HG03280 (cell line): ENCODE results near the gene LRP8.
A peak's percentile ranks its signal among the peaks of the same experiment; 100 is the strongest.

Experiments
- ATAC-seq: cut with Tn5 transposase; IDR thresholded peaks from one replicate; pipeline ENCODE4 v1.9.1; 2021; ENCODE audit warnings: mild to moderate bottlenecking, moderate library complexity; ENCODE audit not compliant: unreplicated experiment

The LRP8 gene

GRCh38 chr1:53267761-53268160 lies 60.1 kb downstream of the LRP8 start:
- no peak for ATAC-seq

DNA sequence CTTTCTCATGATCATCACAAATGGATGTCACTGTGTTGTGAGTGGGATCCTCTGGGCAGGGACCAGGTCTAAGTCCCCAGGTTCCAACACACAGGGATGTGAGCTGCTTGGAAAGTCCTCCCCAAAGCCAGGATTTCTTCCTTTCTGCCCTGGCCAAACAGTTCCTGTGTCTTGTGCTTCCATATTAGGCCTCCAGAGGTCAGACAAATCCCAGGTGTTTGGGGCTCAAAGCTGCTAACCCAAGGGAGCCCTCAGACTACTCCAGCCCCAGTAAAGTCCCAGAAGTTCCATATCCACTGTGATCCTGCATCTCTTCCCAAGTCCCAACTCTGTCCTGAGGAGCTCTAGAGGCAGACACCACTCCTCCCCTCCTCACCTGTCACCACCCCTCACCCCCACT lies 61.8 kb downstream of the LRP8 start:
- ATAC-seq = no peak

DNA sequence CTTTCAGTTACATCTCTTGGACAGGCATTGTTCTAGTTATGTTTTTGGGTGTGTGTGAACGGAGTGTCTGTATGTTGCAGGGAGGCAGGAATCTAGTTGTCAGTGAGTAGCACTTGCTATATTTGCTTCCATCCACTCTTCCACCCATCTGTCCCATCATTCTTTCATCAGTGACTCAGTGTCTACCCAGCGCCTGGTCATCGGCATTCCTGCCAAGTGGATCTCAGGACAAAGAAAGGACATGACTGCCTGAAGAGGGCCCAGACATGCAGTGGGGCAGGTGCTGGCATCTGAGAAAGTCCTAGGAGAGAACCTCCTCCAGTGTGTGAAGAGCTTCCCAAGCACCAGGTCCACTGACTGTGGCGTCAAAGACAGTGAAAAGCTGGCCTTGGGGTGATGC lies 62.3 kb downstream of the LRP8 start:
- no peak for ATAC-seq

DNA sequence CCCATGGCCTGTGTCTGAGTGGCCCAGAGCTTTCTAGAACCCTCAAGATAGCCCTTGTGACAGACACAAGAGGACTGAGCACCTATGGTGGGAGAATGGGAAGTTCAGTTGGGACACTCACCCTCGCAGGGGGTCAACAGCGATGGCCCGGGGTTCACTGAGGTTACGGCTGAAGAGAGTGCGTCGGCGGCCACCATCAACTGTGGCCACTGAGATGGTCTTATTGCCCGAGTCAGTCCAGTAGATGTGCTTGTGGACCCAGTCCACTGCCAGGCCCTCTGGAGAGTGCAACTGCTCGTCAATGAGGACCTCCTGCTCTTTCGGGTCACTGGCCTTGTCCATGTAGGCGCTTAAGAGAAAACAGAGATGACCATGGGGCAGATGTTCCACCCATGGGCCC lies 63.8 kb downstream of the LRP8 start:
- ATAC-seq = no peak

GRCh38 chr1:53262000-53262399 lies 65.9 kb downstream of the LRP8 start:
- ATAC-seq = no peak

DNA sequence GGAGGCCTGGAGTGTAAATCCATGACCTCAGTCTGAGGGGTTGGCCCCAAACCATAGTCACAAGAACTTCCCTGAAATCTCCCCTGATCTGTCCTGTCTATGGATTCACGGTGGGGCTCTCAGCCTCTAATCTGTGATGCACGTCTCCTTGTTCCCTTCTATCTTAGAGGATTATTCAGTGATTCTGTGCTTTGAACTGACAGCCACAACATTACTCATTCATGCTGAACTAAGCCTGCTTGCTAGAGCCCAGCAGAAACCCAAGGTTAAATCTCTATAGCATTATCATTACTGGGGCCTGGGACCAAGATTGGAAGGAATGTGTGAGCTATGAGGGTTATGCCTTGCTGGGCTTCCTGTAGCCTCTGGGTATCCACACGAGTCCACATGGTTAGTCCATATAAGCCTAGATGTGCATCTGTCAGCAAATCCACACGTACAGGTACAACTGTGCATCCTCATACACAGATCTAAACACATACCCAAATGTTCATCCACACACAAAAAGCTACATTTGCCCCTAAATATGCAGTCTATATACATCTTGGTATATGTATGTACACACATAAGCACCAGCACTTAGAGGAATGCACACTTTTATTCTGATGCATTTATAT lies 67.1 kb downstream of the LRP8 start:
- no peak for ATAC-seq

DNA sequence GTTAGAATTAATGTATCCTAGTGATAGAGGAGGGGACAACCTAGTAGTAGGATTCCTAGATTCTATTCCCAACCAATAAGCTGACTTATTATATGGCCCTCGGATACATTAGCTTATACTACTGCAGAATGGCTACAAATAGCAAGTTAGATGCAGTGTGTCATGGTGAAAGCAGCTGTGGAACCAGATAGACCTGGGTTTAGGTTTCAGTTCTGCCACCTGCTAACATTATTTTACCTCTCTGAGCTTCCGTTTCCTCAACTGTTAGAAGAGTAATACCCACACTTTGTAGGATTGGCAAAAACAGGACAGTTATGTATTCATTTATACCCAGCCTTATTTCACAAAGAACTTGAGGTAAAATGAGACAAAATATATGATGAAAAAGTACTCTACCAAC lies 67.9 kb downstream of the LRP8 start:
- ATAC-seq = peak; percentile 90

GRCh38 chr1:53258216-53258615 lies 69.7 kb downstream of the LRP8 start:
- no peak for ATAC-seq

GRCh38 chr1:53257454-53258081 lies 70.3 kb downstream of the LRP8 start:
- no peak for ATAC-seq

DNA sequence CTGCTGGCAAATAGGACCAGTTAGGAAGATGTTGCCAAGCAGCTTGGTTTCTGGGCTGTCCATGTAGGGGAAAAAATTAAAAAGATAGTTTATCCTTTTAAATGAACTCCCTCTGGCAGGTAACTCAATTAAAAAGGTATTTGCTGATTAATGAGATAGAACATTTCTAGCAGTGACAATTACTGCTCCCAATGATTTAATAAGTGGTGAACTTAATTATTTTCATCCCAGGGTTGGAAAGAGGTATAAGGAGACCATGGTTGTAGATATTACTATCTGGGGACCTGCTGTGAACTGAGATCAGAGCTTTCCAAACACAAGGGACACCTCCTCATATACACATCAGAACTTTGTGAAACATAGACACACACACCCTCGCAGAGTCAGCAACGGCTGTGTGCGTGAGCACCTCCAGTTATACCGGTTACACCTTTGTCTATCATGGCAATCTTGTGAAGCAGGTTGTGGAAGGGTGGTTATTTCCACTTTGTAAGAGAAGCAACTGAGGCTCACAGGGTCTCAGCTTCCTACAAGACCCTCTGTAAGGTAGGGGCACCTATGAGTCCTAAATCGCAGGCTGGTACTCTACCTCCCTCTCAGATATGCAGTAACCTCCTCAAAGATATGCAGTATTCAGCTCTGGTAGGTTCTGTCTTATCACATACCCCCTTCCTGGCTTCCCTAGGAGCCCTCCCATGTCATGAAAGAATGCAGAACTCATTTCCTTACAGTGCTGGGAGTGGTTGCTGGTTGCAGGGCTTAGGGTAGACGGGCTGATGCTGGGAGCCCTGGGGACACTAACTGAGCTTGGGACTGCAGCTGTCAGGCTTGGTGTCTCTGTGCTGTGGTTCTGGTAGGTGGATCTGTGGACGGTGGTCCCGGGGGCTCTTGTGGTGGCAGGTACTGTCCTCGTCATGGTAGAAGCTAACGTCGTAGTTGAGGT lies 71.1 kb downstream of the LRP8 start:
- ATAC-seq = no peak

GRCh38 chr1:53255031-53255430 lies 72.8 kb downstream of the LRP8 start:
- ATAC-seq = no peak

GRCh38 chr1:53254011-53254640 lies 73.7 kb downstream of the LRP8 start:
- no peak for ATAC-seq

- no peak for ATAC-seq
These were observed 77.5 kb downstream of the LRP8 start for GRCh38 chr1:53250325-53250724.

GRCh38 chr1:53249706-53250105 lies 78.2 kb downstream of the LRP8 start:
- ATAC-seq = no peak

- ATAC-seq = no peak
These were observed 81.4 kb downstream of the LRP8 start for GRCh38 chr1:53246261-53247134.

DNA sequence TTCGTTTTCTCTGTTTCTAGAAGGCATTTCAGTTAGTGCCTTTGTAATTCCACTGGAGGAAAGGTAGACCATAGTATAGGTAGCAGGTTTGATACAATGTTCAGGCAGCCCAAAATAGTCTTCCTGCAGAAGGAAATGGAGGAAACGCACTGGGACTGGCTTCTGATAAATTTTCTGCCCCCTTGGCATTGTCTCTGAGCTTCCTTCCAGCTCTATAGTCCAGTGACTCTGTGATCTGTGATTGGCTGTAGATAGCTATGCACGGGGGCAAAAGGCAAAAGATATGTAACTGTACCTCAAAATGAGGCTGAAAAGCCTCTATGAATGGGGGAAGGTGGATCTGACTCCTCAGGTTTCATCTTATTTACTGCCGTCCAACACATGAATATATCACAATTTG lies 83.7 kb downstream of the LRP8 start:
- ATAC-seq = no peak

DNA sequence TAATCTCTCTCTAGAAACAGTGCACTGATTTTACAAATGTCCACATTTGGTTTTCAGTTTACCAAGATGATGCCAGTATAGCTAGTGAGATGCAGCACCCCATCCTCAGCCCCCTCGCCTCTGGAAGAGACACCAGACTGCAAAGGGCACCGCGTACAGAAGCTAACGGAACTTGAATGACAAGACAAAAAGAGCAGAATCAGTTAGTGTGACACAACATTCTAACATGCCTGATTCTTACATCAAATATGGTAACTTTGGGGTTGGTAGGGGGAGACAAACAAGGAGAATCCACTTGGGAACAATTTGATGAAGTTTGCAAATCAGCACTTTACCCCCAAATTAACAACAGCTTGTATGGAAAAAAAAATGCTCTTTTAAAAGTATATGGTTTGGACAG lies 85.5 kb downstream of the LRP8 start:
- ATAC-seq = no peak

DNA sequence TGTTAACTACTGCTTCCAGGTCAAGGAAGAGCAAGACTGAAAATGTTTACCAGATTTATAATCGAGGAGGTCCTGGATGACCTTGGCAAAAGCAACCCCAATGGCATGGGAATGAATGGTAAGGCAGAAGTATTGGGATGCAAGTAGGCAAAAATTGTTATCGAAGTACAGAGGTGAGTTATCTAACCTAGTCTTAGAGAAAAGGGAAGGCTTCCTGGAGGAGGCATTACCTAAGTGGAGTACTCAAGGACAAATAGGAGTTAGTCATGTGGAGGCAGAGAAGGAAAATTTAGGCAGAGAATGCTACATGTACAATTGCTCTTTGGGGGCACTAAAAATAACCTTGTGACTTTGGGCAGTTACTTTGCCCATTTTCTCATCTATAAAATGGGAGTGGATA lies 86.0 kb downstream of the LRP8 start:
- no peak for ATAC-seq

DNA sequence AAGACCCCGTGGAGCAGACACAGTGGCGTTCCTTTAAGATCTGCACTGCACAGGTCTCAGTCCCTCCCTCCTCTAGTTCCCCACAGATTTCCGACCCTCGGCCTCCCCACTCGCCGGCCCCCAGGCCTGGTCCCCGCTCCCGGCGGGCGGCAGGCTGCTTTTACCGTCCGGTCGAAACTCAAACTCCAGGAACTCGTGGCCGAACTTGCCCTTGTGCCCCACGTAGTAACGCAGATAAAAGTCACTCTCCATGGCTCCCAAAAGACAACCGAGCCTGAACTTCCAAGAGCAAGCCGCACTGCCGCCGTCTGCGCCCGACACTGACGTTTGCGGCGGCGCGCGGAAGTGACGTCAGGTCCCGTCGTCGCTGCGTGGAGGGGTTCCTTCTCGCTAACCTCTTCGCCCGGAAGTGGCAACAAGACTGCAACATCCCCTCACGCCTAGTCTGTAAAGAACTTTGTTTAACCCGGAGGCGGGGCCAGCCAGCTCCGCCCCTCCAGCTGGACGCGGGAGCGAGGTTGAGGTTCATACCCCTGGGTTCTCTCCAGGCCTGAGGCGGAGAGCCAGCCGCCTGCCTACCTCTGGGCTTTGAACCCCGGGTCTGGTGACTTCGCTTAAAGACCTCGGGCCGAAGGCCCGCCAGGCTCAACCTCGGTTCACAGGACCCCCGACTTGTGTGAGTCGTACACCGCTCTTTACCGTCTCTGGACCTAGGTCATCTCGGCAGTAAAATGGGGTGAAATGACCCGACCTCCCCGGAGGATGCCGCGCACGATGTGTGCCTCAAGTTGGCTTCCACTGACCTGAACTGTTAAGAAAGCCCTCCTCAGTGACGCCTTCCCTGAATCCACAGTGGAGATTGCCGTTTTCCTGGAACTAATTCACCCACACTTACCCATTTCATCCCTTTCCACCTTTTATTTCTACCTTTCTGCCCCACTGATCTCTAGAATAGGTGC lies 89.4 kb downstream of the LRP8 start, which contains the start of gene MAGOH:
MAGOH (minus strand) TSS at position 322 of the 959 bp plus-strand sequence; CDS start at position 252, 70 bp downstream.
- ATAC-seq = peak; percentile 99
